H1 (cell line): Measurements from ENCODE around the gene TRPV2. TPM values are rescaled to one million over a fixed set of nuclear protein-coding genes. Genes with fewer than 3 reads are reported as not detected.

ENCODE experiments used
- ATF2 ChIP-seq: IDR thresholded peaks from 2 replicates; pipeline ENCODE4 v1.6.1; 2012; ENCODE audit warnings: low read length, inconsistent platforms
- BACH1 ChIP-seq: IDR thresholded peaks from 2 replicates; pipeline ENCODE4 v1.6.1; 2012; ENCODE audit warnings: low read length, improper control_type of control experiment
- CBX5 ChIP-seq: fragments of 300-800, 300-1000 bp; sonication (generic); IDR thresholded peaks from 2 replicates; pipeline ENCODE4 v1.7.1; 2016; ENCODE audit warnings: antibody characterized with exemption, low read length, low read depth
- HDAC6 ChIP-seq: IDR thresholded peaks from one replicate; pipeline ENCODE4 v1.7.1; 2012; ENCODE audit warnings: low read depth, mild to moderate bottlenecking, inconsistent platforms, low read length, moderate library complexity
- SIN3A ChIP-seq, 2 experiments: IDR thresholded peaks in 1 of 2; conservative IDR thresholded peaks in 1 of 2; 2 replicates each; pipeline ENCODE4 v1.6.1; 2011 to 2012; ENCODE audit warnings: low read length in 2 of 2, improper control_type of control experiment in 1 of 2, low read depth in 1 of 2, mild to moderate bottlenecking in 1 of 2
- polyA plus RNA-seq, 7 experiments: library from polyadenylated mRNA; depleted of rRNA in 3 of 7; stranded (reverse) in 5 of 7; unstranded in 2 of 7; fragments of >200 nt in 5 of 7; fragments of 200-250 nt in 2 of 7; gene quantifications; 1 replicate in 5 of 7; 2 replicates in 1 of 7; 4 replicates in 1 of 7; pipeline versions ENCODE4 v1.2.1 to v1.2.3, GENCODE V29; 2011 to 2013; ENCODE audit warnings: missing spikeins in 2 of 7, mixed read lengths in 2 of 7
- small RNA-seq: library from polyadenylated mRNA; stranded (forward); fragments of <200 nt; extraction: miRNeasy Mini kit (QIAGEN cat#:217004); gene quantifications from one replicate; pipeline ENCODE3, GENCODE V24; 2013; ENCODE audit not compliant: insufficient read depth
- total RNA-seq: library from RNA; stranded (reverse); fragmentation: NEBNext Ultra II Directional; extraction: Animal tissue kit (Norgen Biotek cat#: 25700); gene quantifications from 2 replicates; pipeline ENCODE4 v1.2.1, GENCODE V29; 2021

TRPV2 gene
- total and polyA plus RNA-seq, 2 of the 8 experiments (the other 6 are each of a cell fraction or from before 2014, with no cell fraction given) = 1.7 to 2.1 TPM

- TF ChIP-seq ATF2 (0 out of 2 replicates have a peak, but pooled peaks have one; percentile 50), SIN3A (conservative IDR thresholded peaks at IDR 0.05 in 1 of 2, IDR thresholded peaks at IDR 0.05 in 1 of 2; ENCODE audit: low read depth in 1 of 2, low read length in 2 of 2) (no peak), BACH1 (no peak), CBX5 (no peak), HDAC6 (no peak)
Measured at GRCh38 chr17:16484445-16485175, 69.2 kb downstream of the TRPV2 start (continued).

Small RNA genes within 50 kb of the gene (small RNA-seq; reads per million reads assigned to genes)
- gene SNORD49A (not detected), gene SNORD65 (not detected)

Other genes with a start within 250 kb of the TRPV2 start
- 141 and 142 TPM in 2 replicates for gene NCOR1, start 200.0 kb upstream of the TRPV2 start, total RNA-seq
- gene NCOR1, start 200.0 kb upstream of the TRPV2 start, polyA plus RNA-seq (2011; rRNA removed) = 65.4 and 81.2 TPM in 2 replicates
- 25.5 and 28.4 TPM in 2 replicates for gene PIGL, start 198.4 kb upstream of the TRPV2 start, total RNA-seq
- gene PIGL, start 198.4 kb upstream of the TRPV2 start, polyA plus RNA-seq (2011; rRNA removed) = 30.8 TPM in 2 replicates
- 249 and 255 TPM in 2 replicates for gene CENPV, start 62.1 kb upstream of the TRPV2 start, total RNA-seq
- gene CENPV, start 62.1 kb upstream of the TRPV2 start, polyA plus RNA-seq (2011; rRNA removed) = 241 and 260 TPM in 2 replicates
- 1,585 and 1,597 TPM in 2 replicates for gene UBB, start 34.5 kb upstream of the TRPV2 start, total RNA-seq
- 1,439 and 1,605 TPM in 2 replicates for gene UBB, start 34.5 kb upstream of the TRPV2 start, polyA plus RNA-seq (2011; rRNA removed)
- 7.2 and 9.9 TPM in 2 replicates for gene LRRC75A, start 76.6 kb downstream of the TRPV2 start, total RNA-seq
- 9.7 and 10.5 TPM in 2 replicates for gene LRRC75A, start 76.6 kb downstream of the TRPV2 start, polyA plus RNA-seq (2011; rRNA removed)
- gene ZNF287, start 153.6 kb downstream of the TRPV2 start, total RNA-seq = 5.6 and 6.2 TPM in 2 replicates
- gene ZNF287, start 153.6 kb downstream of the TRPV2 start, polyA plus RNA-seq (2011; rRNA removed) = 1.7 TPM in 2 replicates
- gene ZNF624, start 238.3 kb downstream of the TRPV2 start, total RNA-seq = 2.5 and 2.7 TPM in 2 replicates
- 0.39 and 1.0 TPM in 2 replicates for gene ZNF624, start 238.3 kb downstream of the TRPV2 start, polyA plus RNA-seq (2011; rRNA removed)